Measurements from ENCODE around the gene RAPGEF3.

RAPGEF3 gene

GRCh38 chr12:47722136-47722834, 36.4 kb downstream of the RAPGEF3 start:
- in situ Hi-C loops (cut with HindIII; ENCODE audit: low sequenced_read_pairs), result no loop called here
- DNase-seq (ENCODE audit: low read depth), result no peak
- no peak for TF ChIP-seq CTCF (IDR thresholded peaks at IDR 0.05; ENCODE audit: low read depth, low read length, missing control alignments)
- no peak overlapping the region for H3K4me3 ChIP-seq (ENCODE audit: low read depth, low read length)

- DNase-seq (ENCODE audit: low read depth), result no peak
- in situ Hi-C loops (cut with HindIII; ENCODE audit: low sequenced_read_pairs), result no loop called here
- H3K4me3 ChIP-seq (ENCODE audit: low read depth, low read length), result no peak overlapping the region
- no peak for TF ChIP-seq CTCF (IDR thresholded peaks at IDR 0.05; ENCODE audit: low read depth, low read length, missing control alignments)
Observed at GRCh38 chr12:47721431-47721973, 37.2 kb downstream of the RAPGEF3 start.

- TF ChIP-seq CTCF (IDR thresholded peaks at IDR 0.05; ENCODE audit: low read depth, low read length, missing control alignments), result no peak
- no peak for DNase-seq (ENCODE audit: low read depth)
- in situ Hi-C loops (cut with HindIII; ENCODE audit: low sequenced_read_pairs), result loop anchor here (10.0 kb wide), 1 partner anchor 56 kb away; the partner anchor contains the start of gene SLC48A1
Observed at GRCh38 chr12:47718531-47718930, 40.1 kb downstream of the RAPGEF3 start.

GRCh38 chr12:47717443-47718193, 41.1 kb downstream of the RAPGEF3 start:
- H3K4me3 ChIP-seq (ENCODE audit: low read depth, low read length), result no peak overlapping the region
- peak; percentile 92 for TF ChIP-seq CTCF (IDR thresholded peaks at IDR 0.05; ENCODE audit: low read depth, low read length, missing control alignments)
- in situ Hi-C loops (cut with HindIII; ENCODE audit: low sequenced_read_pairs), result loop anchor here (10.0 kb wide), 1 partner anchor 57 kb away; the partner anchor contains the start of gene SLC48A1
- DNase-seq (ENCODE audit: low read depth), result peak; percentile 68

More at GRCh38 chr12:47718531-47718930, 40.1 kb downstream of the RAPGEF3 start:
- H3K4me3 ChIP-seq (ENCODE audit: low read depth, low read length), result no peak overlapping the region

- H3K4me3 ChIP-seq (ENCODE audit: low read depth, low read length), result no peak overlapping the region
- DNase-seq (ENCODE audit: low read depth), result no peak
- in situ Hi-C loops (cut with HindIII; ENCODE audit: low sequenced_read_pairs), result loop anchor here (10.0 kb wide), 1 partner anchor 58 kb away; the partner anchor contains the start of gene SLC48A1
- TF ChIP-seq CTCF (IDR thresholded peaks at IDR 0.05; ENCODE audit: low read depth, low read length, missing control alignments), result no peak
Observed at GRCh38 chr12:47717046-47717442, 41.6 kb downstream of the RAPGEF3 start.

- in situ Hi-C loops (cut with HindIII; ENCODE audit: low sequenced_read_pairs), result loop anchor here (10.0 kb wide), 1 partner anchor 59 kb away; the partner anchor contains the start of gene SLC48A1
- H3K4me3 ChIP-seq (ENCODE audit: low read depth, low read length), result no peak overlapping the region
- DNase-seq (ENCODE audit: low read depth), result no peak
- TF ChIP-seq CTCF (IDR thresholded peaks at IDR 0.05; ENCODE audit: low read depth, low read length, missing control alignments), result no peak
Observed at GRCh38 chr12:47715877-47716548, 42.7 kb downstream of the RAPGEF3 start.

Data from astrocyte of the cerebellum (primary cell).